ENCODE data around the gene ATP6V1A.

The ATP6V1A gene

DNA sequence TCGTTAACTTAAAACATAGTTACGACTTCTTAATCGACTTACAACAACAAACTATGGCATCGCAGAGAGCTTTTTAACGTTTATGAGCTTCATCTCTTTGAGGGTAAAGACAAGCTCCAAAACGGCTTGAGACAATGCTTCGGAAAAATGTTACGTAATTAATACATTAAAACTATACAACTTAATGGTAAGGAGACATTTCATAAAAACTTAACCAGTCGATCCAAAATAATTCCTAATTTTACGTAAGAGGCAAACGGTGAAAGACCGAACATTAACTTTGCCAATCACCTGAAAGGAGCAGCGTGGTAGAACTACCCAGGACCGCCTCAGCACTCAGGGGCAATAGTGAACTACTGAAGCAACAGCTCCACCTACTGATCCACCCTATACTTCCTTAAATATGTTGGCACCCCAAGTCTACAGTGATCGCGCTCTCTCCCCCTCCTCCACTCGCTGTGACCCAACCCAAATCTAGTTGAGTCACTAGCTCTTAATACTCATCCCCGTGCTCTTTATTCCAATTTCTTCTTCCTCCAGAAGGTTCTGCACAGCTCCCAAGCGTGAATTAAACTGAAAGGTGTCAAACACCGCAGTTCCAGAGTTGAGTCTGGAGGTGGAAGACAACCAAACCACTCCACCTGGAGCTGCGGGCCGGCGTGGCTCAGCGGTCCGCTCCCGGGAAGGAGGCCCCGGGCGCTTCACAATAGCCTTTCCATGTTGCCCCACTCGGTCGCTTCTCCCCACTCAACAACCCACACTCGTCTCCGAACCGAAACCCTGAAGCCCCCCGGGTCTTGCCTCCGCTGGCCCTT is 1.7 kb upstream of the ATP6V1A start:
- peak; percentile 85 for TF ChIP-seq CTCF (IDR thresholded peaks at IDR 0.05; ENCODE audit: poor library complexity, severe bottlenecking)
- Histone ChIP-seq H3K27me3 (ENCODE audit: insufficient read depth, poor library complexity, severe bottlenecking) (no peaks in the 10 kb centered on the region), H3K27ac (ENCODE audit: poor library complexity, severe bottlenecking) (peak overlapping the region; percentile 88), H3K4me3 (ENCODE audit: severe bottlenecking) (peak overlapping the region; percentile 90), H3K36me3 (ENCODE audit: low read depth) (peaks cover 20% of the 10 kb centered on the region), H3K9me3 (ENCODE audit: severe bottlenecking) (no peaks in the 10 kb centered on the region), H3K4me1 (ENCODE audit: insufficient read depth, poor library complexity, severe bottlenecking) (peaks cover 38% of the 10 kb centered on the region)
- peak; percentile 76 for ATAC-seq (ENCODE audit: low read depth)
- peak; percentile 72 for DNase-seq (ENCODE audit: low spot score)

DNA sequence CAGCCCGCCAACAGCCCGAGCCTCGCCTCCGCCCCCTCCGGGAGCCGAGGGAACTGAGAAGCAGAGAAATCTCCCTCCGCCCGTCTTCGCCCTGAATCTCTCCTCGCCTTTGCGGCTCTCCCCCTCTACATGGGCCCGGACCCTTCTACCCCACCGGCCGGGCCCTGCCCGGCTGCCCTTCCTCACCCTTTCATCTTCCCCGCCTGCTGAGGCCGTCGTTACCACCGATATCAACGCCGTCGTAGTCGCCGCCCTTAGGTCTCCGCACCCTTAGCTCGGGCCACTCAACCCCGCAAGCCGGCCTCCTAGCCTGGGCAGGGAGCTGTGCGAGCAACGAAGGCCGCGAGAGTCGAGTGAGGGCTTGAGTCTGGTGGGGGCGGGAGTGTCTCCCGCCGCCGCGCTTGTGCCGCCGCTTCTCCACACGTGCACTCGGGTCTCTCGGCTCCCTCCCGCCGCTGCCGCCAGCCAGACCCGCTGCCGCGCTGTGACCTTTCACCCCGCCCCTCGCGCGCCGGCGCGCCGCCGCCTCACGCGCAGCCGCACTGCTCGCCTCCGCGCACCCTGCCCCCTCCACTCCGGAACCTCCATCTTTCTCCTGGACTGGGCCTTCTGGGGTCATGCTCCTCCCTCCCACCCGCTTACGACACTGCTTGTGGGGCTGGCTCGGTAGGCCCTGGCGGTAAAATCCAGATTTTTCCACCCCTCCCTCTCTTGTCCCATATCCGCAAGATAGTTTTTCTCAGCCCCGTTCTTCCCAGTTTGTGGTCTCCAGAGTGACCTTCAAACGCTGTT is 883 bp upstream of the ATP6V1A start, which contains the start of gene NAA50:
Gene NAA50, minus strand, starts transcription at position 494 of the 792 bp plus-strand sequence. Its CDS starts 300 bp downstream, at position 194.
- TF ChIP-seq CTCF (IDR thresholded peaks at IDR 0.05; ENCODE audit: poor library complexity, severe bottlenecking) = no peak
- H3K4me1 ChIP-seq (ENCODE audit: insufficient read depth, poor library complexity, severe bottlenecking) = peaks cover 42% of the 10 kb centered on the region
- DNase-seq (ENCODE audit: low spot score) = peak; percentile 88
- H3K4me3 ChIP-seq (ENCODE audit: severe bottlenecking) = peak within 1 kb of the TSS; percentile 90
- no peaks in the 10 kb centered on the region for H3K27me3 ChIP-seq (ENCODE audit: insufficient read depth, poor library complexity, severe bottlenecking)
- peaks cover 17% of the 10 kb centered on the region for H3K36me3 ChIP-seq (ENCODE audit: low read depth)
- peak; percentile 58 for ATAC-seq (ENCODE audit: low read depth)
- H3K27ac ChIP-seq (ENCODE audit: poor library complexity, severe bottlenecking) = peak within 1 kb of the TSS; percentile 88
- no peaks in the 10 kb centered on the region for H3K9me3 ChIP-seq (ENCODE audit: severe bottlenecking)

DNA sequence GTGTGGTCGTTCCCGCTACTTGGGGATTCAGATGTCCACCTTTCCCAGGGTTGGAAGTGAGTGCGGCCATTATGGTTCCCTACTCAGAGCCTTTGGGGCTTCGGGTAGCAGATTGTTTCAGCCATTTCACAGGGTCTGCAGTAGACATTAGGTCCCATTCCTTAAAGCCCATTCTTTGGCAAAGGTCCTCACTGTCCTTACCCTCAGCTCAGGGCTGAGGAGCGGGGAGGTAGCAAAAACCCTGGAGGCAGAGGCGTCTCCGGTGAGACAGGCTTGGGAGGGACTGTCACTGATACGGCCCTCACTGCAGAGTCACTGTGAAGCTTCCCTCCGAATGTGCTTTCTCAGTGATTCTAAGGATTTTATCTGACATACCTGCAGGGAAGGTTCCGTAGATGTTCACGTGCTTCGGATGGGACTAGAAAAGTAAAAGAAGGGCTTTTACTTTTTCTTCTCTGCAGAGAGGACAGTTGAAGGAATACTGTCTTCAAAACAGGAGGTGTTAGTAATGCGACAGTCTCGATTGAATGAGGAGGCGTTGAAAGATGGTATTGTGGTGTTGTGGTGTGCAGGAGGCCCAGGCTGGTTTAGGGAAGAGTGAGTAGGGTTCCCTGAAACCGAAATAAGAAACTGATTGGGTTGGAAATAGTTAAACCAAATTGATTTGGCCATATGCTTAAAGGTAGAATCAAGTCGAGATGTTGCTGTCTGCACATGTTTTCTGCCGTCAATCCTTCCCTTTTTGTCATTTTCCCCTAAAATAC is 630 bp downstream of the ATP6V1A start:
- H3K27ac ChIP-seq (ENCODE audit: poor library complexity, severe bottlenecking) = peak overlapping the region; percentile 88
- peaks cover 13% of the 10 kb centered on the region; the same call in 1 of the 2 replicates for H3K36me3 ChIP-seq (ENCODE audit: low read depth)
- ATAC-seq (ENCODE audit: low read depth) (peak; percentile 6), DNase-seq (ENCODE audit: low spot score) (no peak)
- peak overlapping the region; percentile 90 for H3K4me3 ChIP-seq (ENCODE audit: severe bottlenecking)
- H3K27me3 ChIP-seq (ENCODE audit: insufficient read depth, poor library complexity, severe bottlenecking) = no peaks in the 10 kb centered on the region
- TF ChIP-seq CTCF (IDR thresholded peaks at IDR 0.05; ENCODE audit: poor library complexity, severe bottlenecking) = no peak
- peaks cover 36% of the 10 kb centered on the region for H3K4me1 ChIP-seq (ENCODE audit: insufficient read depth, poor library complexity, severe bottlenecking)
- no peaks in the 10 kb centered on the region for H3K9me3 ChIP-seq (ENCODE audit: severe bottlenecking)

GRCh38 chr3:113751141-113751540 is 4.3 kb downstream of the ATP6V1A start:
- Histone ChIP-seq H3K27ac (ENCODE audit: poor library complexity, severe bottlenecking) (no peak overlapping the region), H3K4me3 (ENCODE audit: severe bottlenecking) (no peak overlapping the region), H3K9me3 (ENCODE audit: severe bottlenecking) (no peaks in the 10 kb centered on the region), H3K27me3 (ENCODE audit: insufficient read depth, poor library complexity, severe bottlenecking) (no peaks in the 10 kb centered on the region), H3K36me3 (ENCODE audit: low read depth) (peaks cover 11% of the 10 kb centered on the region), H3K4me1 (ENCODE audit: insufficient read depth, poor library complexity, severe bottlenecking) (peaks cover 25% of the 10 kb centered on the region)
- DNase-seq (ENCODE audit: low spot score) (no peak), ATAC-seq (ENCODE audit: low read depth) (no peak)
- no peak for TF ChIP-seq CTCF (IDR thresholded peaks at IDR 0.05; ENCODE audit: poor library complexity, severe bottlenecking)
